Keratinocyte (primary cell): Measurements from ENCODE around the gene F8. TPM values are rescaled to one million over a fixed set of nuclear protein-coding genes. Genes with fewer than 3 reads are reported as not detected.

Experiments
- DNase-seq: peaks from one replicate; pipeline ENCODE4 v3.0.0-alpha.2; 2011; ENCODE audit warnings: low read depth, missing footprints, low spot score
- FAIRE-seq: peaks from 2 replicates; lab custom pipeline; 2011; peaks lifted over from hg19 to GRCh38; lab: Jason Lieb, UNC
- H2AFZ ChIP-seq: 2 replicates; pipeline ENCODE4 v1.6.0; 2012; ENCODE audit warnings: low read length, control low read depth, inconsistent platforms; ENCODE audit not compliant: control insufficient read depth
- H3K27ac ChIP-seq: 2 replicates; pipeline ENCODE4 v1.5.1; 2011; ENCODE audit warnings: low read length; ENCODE audit not compliant: control insufficient read depth, insufficient read depth
- H3K27me3 ChIP-seq: 3 replicates; pipeline ENCODE4 v1.6.0; 2011; ENCODE audit warnings: low read length; ENCODE audit not compliant: control insufficient read depth, insufficient read depth; ENCODE audit errors: extremely low read depth
- H3K36me3 ChIP-seq, 2 experiments: 2 replicates in 1 of 2; 3 replicates in 1 of 2; pipeline ENCODE4 v1.5.1; 2011; ENCODE audit warnings: low read length in 2 of 2, mild to moderate bottlenecking in 1 of 2; ENCODE audit not compliant: control insufficient read depth in 2 of 2, insufficient read depth in 2 of 2; ENCODE audit errors: extremely low read depth in 1 of 2
- H3K4me1 ChIP-seq: 3 replicates; pipeline ENCODE4 v1.5.1; 2011; ENCODE audit warnings: low read length; ENCODE audit not compliant: control insufficient read depth, insufficient read depth; ENCODE audit errors: extremely low read depth
- H3K4me2 ChIP-seq: 3 replicates; pipeline ENCODE4 v1.6.0; 2011; ENCODE audit warnings: low read depth, low read length; ENCODE audit not compliant: control insufficient read depth, insufficient read depth; ENCODE audit errors: extremely low read depth
- H3K4me3 ChIP-seq, 3 experiments: fragments of 200-600 bp in 1 of 3; sonication (generic) in 1 of 3; 2 replicates in 2 of 3; 3 replicates in 1 of 3; pipeline ENCODE4 v1.5.1; 2011 to 2016; ENCODE audit warnings: low read length in 3 of 3, mild to moderate bottlenecking in 3 of 3, control low read depth in 2 of 3, inconsistent platforms in 1 of 3, low read depth in 1 of 3, mixed read lengths in 1 of 3, mixed run types in 1 of 3, moderate library complexity in 1 of 3; ENCODE audit not compliant: control insufficient read depth in 2 of 3, insufficient read depth in 2 of 3; ENCODE audit errors: extremely low read depth in 1 of 3
- H3K79me2 ChIP-seq: 2 replicates; pipeline ENCODE4 v1.6.0; 2012; ENCODE audit warnings: low read length; ENCODE audit not compliant: control insufficient read depth, insufficient read depth
- H3K9ac ChIP-seq: 3 replicates; pipeline ENCODE4 v1.6.0; 2011; ENCODE audit warnings: low read length; ENCODE audit not compliant: control insufficient read depth, insufficient read depth; ENCODE audit errors: extremely low read depth
- H3K9me1 ChIP-seq: 3 replicates; pipeline ENCODE4 v1.6.0; 2011; ENCODE audit warnings: low read length; ENCODE audit not compliant: control insufficient read depth, insufficient read depth; ENCODE audit errors: extremely low read depth
- H3K9me3 ChIP-seq: 2 replicates; pipeline ENCODE4 v1.5.1; 2012; ENCODE audit warnings: low read depth, low read length; ENCODE audit not compliant: control insufficient read depth
- H4K20me1 ChIP-seq: 3 replicates; pipeline ENCODE4 v1.6.0; 2011; ENCODE audit warnings: low read length; ENCODE audit not compliant: control insufficient read depth, insufficient read depth; ENCODE audit errors: extremely low read depth
- EZH2 ChIP-seq: IDR thresholded peaks from one replicate; pipeline ENCODE4 v1.6.1; 2012; ENCODE audit warnings: inconsistent platforms, mild to moderate bottlenecking, low read length, moderate library complexity
- dilution Hi-C: fragments of 300-500 bp; cut with MboI; formaldehyde crosslinking; loops from one replicate; pipeline ENCODE4 v1.7.0; 2020; ENCODE audit warnings: low sequenced_read_pairs; ENCODE audit not compliant: extremely low pct_ligation_motif_present
- polyA plus RNA-seq, 5 experiments: library from polyadenylated mRNA; depleted of rRNA in 3 of 5; stranded (reverse) in 3 of 5; stranded (forward) in 1 of 5; unstranded in 1 of 5; fragments of >200 nt; gene quantifications; 1 replicate in 1 of 5; 2 replicates in 3 of 5; 3 replicates in 1 of 5; pipeline versions ENCODE4 v1.2.1 to v1.2.3, GENCODE V29; 2011 to 2012; ENCODE audit warnings: missing spikeins in 2 of 5, low read depth in 1 of 5, low replicate concordance in 1 of 5
- TF ChIP-seq, protein P1 (sequence below), 3 experiments: IDR thresholded peaks in 1 of 3; conservative IDR thresholded peaks in 1 of 3; optimal IDR thresholded peaks in 1 of 3; 2 replicates in 2 of 3; 3 replicates in 1 of 3; pipeline versions ENCODE3 to v1.5.1; 2011; ENCODE audit warnings: low read length in 3 of 3, mild to moderate bottlenecking in 3 of 3, moderate library complexity in 2 of 3, control low read depth in 1 of 3, inconsistent platforms in 1 of 3; ENCODE audit not compliant: insufficient read depth in 2 of 3; ENCODE audit errors: extremely low read depth in 1 of 3

F8 gene
- polyA plus RNA-seq, 1 donor (not counting 4 experiments of a cell fraction or from before 2014, with no cell fraction given), result 1.3 TPM

DNA sequence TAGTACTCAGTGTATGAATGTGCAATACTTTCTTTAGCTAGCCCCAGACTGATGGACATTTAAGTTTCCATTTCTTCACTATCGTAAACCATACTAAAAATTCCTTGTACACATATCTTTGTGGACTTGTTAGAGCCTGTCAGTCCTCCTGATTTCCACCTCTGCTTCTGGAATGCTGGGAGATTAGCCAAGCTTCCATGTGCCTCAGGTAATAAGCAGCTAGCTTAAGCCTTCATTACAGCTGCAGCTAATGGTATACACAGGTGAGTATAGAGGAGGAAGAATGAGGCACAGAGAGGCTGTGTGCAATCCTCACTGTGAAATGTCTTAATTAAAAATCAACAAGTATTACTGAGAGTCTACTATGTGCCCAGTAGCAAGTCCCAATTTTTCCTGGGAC lies 197.9 kb downstream of the F8 start:
- H3K9me3 ChIP-seq, result no peaks in the 10 kb centered on the region
- H3K36me3 ChIP-seq, result no peaks in the 10 kb centered on the region
- DNase-seq, result peak; percentile 30
- H2AFZ ChIP-seq, result no peak overlapping the region
- H3K4me1 ChIP-seq, result peaks cover 4% of the 10 kb centered on the region
- H3K79me2 ChIP-seq, result no peaks in the 10 kb centered on the region
- H3K9ac ChIP-seq, result no peak overlapping the region
- peak; percentile 20 for FAIRE-seq
- peak overlapping the region; percentile 37 for H3K4me2 ChIP-seq
- dilution Hi-C loops, result no loop called here
- H3K4me3 ChIP-seq, result no peak overlapping the region
- H3K27ac ChIP-seq, result no peak overlapping the region
- TF ChIP-seq EZH2, result no peak
- TF ChIP-seq, protein P1, sequence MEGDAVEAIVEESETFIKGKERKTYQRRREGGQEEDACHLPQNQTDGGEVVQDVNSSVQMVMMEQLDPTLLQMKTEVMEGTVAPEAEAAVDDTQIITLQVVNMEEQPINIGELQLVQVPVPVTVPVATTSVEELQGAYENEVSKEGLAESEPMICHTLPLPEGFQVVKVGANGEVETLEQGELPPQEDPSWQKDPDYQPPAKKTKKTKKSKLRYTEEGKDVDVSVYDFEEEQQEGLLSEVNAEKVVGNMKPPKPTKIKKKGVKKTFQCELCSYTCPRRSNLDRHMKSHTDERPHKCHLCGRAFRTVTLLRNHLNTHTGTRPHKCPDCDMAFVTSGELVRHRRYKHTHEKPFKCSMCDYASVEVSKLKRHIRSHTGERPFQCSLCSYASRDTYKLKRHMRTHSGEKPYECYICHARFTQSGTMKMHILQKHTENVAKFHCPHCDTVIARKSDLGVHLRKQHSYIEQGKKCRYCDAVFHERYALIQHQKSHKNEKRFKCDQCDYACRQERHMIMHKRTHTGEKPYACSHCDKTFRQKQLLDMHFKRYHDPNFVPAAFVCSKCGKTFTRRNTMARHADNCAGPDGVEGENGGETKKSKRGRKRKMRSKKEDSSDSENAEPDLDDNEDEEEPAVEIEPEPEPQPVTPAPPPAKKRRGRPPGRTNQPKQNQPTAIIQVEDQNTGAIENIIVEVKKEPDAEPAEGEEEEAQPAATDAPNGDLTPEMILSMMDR (optimal IDR thresholded peaks at IDR 0.05 in 1 of 3, IDR thresholded peaks at IDR 0.05 in 1 of 3, conservative IDR thresholded peaks at IDR 0.05 in 1 of 3; ENCODE audit: extremely low read depth in 1 of 3, insufficient read depth in 2 of 3, low read length in 3 of 3), result no peak
- no peaks in the 10 kb centered on the region for H4K20me1 ChIP-seq
- no peaks in the 10 kb centered on the region for H3K9me1 ChIP-seq
- no peaks in the 10 kb centered on the region for H3K27me3 ChIP-seq

- H3K36me3 ChIP-seq, result no peaks in the 10 kb centered on the region
- TF ChIP-seq EZH2, result no peak
- TF ChIP-seq, protein P1 (optimal IDR thresholded peaks at IDR 0.05 in 1 of 3, IDR thresholded peaks at IDR 0.05 in 1 of 3, conservative IDR thresholded peaks at IDR 0.05 in 1 of 3; ENCODE audit: extremely low read depth in 1 of 3, insufficient read depth in 2 of 3, low read length in 3 of 3), result no peak
- H3K4me2 ChIP-seq, result no peak overlapping the region
- no peaks in the 10 kb centered on the region for H3K9me1 ChIP-seq
- H3K9me3 ChIP-seq, result no peaks in the 10 kb centered on the region
- H3K79me2 ChIP-seq, result no peaks in the 10 kb centered on the region
- H3K27ac ChIP-seq, result no peak overlapping the region
- no peak overlapping the region for H3K4me3 ChIP-seq
- no peak overlapping the region for H3K9ac ChIP-seq
- DNase-seq, result no peak
- peaks cover 4% of the 10 kb centered on the region for H3K4me1 ChIP-seq
- dilution Hi-C loops, result no loop called here
- H2AFZ ChIP-seq, result no peak overlapping the region
- no peak for FAIRE-seq
- no peaks in the 10 kb centered on the region for H4K20me1 ChIP-seq
- H3K27me3 ChIP-seq, result no peaks in the 10 kb centered on the region
Observed at GRCh38 chrX:154822029-154822428, 200.5 kb downstream of the F8 start.
